Liver (tissue), 3 donors: ENCODE data around the gene KRT9.

Source experiments
- EGR1 ChIP-seq, 2 donors: IDR thresholded peaks; 2 replicates each; pipeline ENCODE4 v1.6.1; 2016 to 2018; ENCODE audit warnings: antibody characterized with exemption in 2 of 2, low read depth in 2 of 2
- RAD21 ChIP-seq, 2 donors: IDR thresholded peaks; 2 replicates each; pipeline ENCODE4 v1.6.1; 2016; ENCODE audit warnings: antibody characterized with exemption in 2 of 2, mild to moderate bottlenecking in 2 of 2
- TAF1 ChIP-seq: conservative IDR thresholded peaks from 2 replicates; pipeline ENCODE4 v1.6.1; 2016; ENCODE audit warnings: antibody characterized with exemption, mild to moderate bottlenecking
- TF ChIP-seq, protein P1 (sequence below): fragments of 150-350 bp; IDR thresholded peaks from 2 replicates; pipeline ENCODE4 v1.5.1; 2017; ENCODE audit warnings: improper control_type of control experiment, low read depth, low read length; ENCODE audit not compliant: missing input control
- TF ChIP-seq, protein P2 (sequence below): IDR thresholded peaks from 2 replicates; pipeline ENCODE4 v1.6.1; 2016; ENCODE audit warnings: antibody characterized with exemption
- TF ChIP-seq, protein P3 (sequence below): IDR thresholded peaks from 2 replicates; pipeline ENCODE4 v1.6.1; 2016; ENCODE audit warnings: antibody characterized with exemption, mild to moderate bottlenecking
- donor health status: healthy.
- donor health status: healthy.

DNA sequence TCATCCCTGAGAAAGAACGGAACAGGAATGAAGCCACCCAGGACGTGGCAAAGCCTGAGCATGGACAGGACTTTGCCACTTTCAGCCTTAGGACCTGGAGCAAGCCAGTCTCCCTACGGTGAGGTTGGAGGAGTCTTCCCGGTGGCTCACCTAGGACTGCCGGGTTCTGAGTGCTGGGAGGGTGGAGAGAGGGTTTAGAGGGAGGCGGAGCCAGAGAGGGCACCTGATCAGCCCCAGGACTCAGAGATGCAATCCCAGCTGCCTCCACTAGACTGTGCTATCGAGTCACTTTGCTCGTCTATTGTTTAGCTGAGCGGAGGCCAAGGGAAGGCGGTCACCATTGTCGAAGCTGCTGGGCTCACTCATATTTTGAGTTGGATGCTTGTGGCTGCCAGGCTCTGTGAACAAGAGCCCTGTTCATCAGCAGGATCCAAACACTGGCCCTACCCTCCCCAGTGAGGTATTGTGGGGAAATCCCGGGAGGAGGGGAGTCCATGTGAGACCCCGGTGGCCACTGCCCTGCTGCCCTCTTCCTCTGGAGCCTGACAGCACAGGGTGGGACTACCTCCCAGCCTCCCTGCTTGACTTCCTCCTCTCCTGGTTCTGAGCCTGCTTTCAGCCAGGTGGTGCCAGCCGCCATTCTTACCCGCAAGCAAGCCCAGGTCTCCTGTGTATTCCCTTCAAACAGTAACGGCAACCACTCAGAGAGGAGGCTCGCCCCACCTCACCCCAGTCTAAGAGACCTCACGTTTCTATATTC, 7.8 kb upstream of the KRT9 start:
- TF ChIP-seq TAF1 (no peak), EGR1 (IDR thresholded peaks at IDR 0.05; ENCODE audit: low read depth in 2 of 2) (no peak), RAD21 (IDR thresholded peaks at IDR 0.05) (peak; percentile 61 to 73)
- TF ChIP-seq, protein P1, sequence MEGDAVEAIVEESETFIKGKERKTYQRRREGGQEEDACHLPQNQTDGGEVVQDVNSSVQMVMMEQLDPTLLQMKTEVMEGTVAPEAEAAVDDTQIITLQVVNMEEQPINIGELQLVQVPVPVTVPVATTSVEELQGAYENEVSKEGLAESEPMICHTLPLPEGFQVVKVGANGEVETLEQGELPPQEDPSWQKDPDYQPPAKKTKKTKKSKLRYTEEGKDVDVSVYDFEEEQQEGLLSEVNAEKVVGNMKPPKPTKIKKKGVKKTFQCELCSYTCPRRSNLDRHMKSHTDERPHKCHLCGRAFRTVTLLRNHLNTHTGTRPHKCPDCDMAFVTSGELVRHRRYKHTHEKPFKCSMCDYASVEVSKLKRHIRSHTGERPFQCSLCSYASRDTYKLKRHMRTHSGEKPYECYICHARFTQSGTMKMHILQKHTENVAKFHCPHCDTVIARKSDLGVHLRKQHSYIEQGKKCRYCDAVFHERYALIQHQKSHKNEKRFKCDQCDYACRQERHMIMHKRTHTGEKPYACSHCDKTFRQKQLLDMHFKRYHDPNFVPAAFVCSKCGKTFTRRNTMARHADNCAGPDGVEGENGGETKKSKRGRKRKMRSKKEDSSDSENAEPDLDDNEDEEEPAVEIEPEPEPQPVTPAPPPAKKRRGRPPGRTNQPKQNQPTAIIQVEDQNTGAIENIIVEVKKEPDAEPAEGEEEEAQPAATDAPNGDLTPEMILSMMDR, result peak; percentile 63
- TF ChIP-seq, protein P2, sequence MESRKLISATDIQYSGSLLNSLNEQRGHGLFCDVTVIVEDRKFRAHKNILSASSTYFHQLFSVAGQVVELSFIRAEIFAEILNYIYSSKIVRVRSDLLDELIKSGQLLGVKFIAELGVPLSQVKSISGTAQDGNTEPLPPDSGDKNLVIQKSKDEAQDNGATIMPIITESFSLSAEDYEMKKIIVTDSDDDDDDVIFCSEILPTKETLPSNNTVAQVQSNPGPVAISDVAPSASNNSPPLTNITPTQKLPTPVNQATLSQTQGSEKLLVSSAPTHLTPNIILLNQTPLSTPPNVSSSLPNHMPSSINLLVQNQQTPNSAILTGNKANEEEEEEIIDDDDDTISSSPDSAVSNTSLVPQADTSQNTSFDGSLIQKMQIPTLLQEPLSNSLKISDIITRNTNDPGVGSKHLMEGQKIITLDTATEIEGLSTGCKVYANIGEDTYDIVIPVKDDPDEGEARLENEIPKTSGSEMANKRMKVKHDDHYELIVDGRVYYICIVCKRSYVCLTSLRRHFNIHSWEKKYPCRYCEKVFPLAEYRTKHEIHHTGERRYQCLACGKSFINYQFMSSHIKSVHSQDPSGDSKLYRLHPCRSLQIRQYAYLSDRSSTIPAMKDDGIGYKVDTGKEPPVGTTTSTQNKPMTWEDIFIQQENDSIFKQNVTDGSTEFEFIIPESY, result no peak
- TF ChIP-seq, protein P3, sequence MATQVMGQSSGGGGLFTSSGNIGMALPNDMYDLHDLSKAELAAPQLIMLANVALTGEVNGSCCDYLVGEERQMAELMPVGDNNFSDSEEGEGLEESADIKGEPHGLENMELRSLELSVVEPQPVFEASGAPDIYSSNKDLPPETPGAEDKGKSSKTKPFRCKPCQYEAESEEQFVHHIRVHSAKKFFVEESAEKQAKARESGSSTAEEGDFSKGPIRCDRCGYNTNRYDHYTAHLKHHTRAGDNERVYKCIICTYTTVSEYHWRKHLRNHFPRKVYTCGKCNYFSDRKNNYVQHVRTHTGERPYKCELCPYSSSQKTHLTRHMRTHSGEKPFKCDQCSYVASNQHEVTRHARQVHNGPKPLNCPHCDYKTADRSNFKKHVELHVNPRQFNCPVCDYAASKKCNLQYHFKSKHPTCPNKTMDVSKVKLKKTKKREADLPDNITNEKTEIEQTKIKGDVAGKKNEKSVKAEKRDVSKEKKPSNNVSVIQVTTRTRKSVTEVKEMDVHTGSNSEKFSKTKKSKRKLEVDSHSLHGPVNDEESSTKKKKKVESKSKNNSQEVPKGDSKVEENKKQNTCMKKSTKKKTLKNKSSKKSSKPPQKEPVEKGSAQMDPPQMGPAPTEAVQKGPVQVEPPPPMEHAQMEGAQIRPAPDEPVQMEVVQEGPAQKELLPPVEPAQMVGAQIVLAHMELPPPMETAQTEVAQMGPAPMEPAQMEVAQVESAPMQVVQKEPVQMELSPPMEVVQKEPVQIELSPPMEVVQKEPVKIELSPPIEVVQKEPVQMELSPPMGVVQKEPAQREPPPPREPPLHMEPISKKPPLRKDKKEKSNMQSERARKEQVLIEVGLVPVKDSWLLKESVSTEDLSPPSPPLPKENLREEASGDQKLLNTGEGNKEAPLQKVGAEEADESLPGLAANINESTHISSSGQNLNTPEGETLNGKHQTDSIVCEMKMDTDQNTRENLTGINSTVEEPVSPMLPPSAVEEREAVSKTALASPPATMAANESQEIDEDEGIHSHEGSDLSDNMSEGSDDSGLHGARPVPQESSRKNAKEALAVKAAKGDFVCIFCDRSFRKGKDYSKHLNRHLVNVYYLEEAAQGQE, result no peak
